ENCODE data around the gene GUCY1A2. TPM values are rescaled to one million over a fixed set of nuclear protein-coding genes. Genes with fewer than 3 reads are reported as not detected.

The GUCY1A2 gene
- total and polyA plus RNA-seq, 11 donors, result 0.93 to 14.1 (median 10.1) TPM

DNA sequence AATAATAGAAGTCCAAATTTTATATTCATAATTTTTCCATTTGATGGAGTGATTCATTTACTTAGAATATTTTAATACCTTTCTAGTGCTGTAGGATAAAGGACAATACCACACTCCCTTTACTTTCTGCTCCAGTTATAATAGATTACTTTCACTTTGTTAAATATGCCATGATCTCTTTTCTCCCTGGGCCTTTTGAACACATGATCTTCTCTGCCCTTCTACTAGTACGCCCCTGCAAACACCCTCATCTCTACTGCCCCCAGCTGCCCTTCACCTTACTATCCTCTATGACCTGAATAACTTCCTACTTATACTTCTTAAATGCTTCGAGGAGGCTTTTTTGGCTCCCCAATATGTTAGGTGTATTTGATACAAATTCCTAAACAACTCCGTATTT is 177.3 kb downstream of the GUCY1A2 start:
- Histone ChIP-seq H3K4me3 (no peak overlapping the region), H3K27ac (no peak overlapping the region), H3K9me3 (peaks cover 0 to 4% (median 0%) of the 10 kb centered on the region in 12 donors), H3K36me3 (no peaks in the 10 kb centered on the region), H3K27me3 (no peaks in the 10 kb centered on the region), H3K4me1 (no peaks in the 10 kb centered on the region)
- WGBS, 4 donors, result 61 to 89% (median 66%) methylated on average over 3 of the region's 3 CpGs
- DNase-seq, result no peak
- intact Hi-C loops (cut with DNase I), result no loop called here
- no peak for ATAC-seq
- TF ChIP-seq POLR2A (IDR thresholded peaks at IDR 0.05) (no peak), CTCF (IDR thresholded peaks at IDR 0.05) (no peak)

DNA sequence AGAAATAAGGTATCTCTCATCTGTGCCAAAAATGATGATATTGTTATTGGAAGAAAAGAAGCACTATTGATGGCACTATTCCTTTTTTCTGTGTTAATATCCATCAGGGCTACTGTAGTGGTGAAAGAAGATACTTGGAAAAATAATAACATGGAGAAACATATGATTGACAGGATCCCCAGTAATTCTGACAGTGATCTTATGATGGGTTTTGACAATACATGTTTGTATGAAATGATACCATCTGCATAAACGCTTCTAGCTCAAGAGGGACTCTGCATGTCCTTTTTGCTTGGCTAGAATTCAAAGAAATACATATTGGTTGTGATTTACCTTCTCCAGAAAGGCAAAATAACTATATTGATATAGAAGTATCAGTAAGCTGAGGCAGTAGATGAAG is 178.1 kb downstream of the GUCY1A2 start:
- Histone ChIP-seq H3K27me3 (no peaks in the 10 kb centered on the region), H3K4me1 (no peaks in the 10 kb centered on the region), H3K27ac (no peak overlapping the region), H3K4me3 (no peak overlapping the region), H3K9me3 (peaks cover 0 to 4% (median 0%) of the 10 kb centered on the region in 12 donors), H3K36me3 (no peaks in the 10 kb centered on the region)
- DNase-seq, result no peak
- intact Hi-C loops (cut with DNase I), result no loop called here
- TF ChIP-seq POLR2A (IDR thresholded peaks at IDR 0.05) (no peak), CTCF (IDR thresholded peaks at IDR 0.05) (no peak)
- WGBS, 4 donors, result 58 to 83% (median 76%) methylated on average over 1 of the region's 1 CpG
- no peak for ATAC-seq

DNA sequence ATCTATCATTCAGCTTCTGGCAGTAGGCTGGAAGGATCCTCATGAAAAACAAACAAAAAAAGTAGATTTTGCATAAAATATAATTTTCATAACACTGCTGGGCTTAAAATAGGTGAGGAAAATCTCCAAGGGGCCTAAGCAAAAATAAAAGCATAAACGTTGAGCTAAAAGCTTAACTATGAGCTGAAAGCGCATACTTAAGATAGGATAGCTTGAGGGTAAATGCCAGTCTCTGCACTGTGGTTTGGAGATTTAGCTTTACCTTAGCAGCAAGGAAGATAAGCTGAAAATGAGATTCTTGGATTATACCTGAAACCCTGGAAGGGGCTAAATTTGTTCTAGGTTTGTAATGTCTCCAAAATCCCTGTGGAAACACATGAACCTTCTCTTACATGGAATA is 183.7 kb downstream of the GUCY1A2 start:
- ATAC-seq (no peak), DNase-seq (no peak)
- H3K27me3 ChIP-seq, result no peaks in the 10 kb centered on the region
- H3K36me3 ChIP-seq, result no peaks in the 10 kb centered on the region
- WGBS, 4 donors, result 61 to 64% (median 63%) methylated on average over 2 of the region's 2 CpGs
- no peak for TF ChIP-seq POLR2A (IDR thresholded peaks at IDR 0.05)
- no peak for TF ChIP-seq CTCF (IDR thresholded peaks at IDR 0.05)
- H3K4me3 ChIP-seq, result no peak overlapping the region
- H3K27ac ChIP-seq, result no peak overlapping the region
- intact Hi-C loops (cut with DNase I), result no loop called here
- peaks cover 0 to 4% (median 0%) of the 10 kb centered on the region in 12 donors for H3K9me3 ChIP-seq
- H3K4me1 ChIP-seq, result no peaks in the 10 kb centered on the region

DNA sequence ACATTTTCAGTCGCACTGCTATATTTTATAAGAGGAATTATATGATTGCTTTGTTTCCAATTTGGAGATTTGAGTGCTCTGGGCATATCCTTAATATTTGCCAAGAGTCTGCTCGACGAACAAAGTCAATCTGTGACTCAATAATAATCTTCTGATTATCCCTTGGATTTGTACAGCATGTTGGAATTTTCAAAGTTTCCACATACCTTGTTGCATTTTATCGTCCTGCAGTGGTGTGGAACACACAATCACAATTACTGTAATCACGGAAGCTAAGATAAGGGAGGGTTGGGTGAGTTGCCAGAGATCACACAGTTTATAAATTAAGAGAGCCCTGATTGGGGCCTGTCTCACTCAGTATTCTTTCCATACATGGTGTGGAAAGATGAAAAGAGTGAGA is 189.3 kb downstream of the GUCY1A2 start:
- no peak for ATAC-seq
- 66 to 77% (median 67%) methylated on average over 5 of the region's 5 CpGs for WGBS, 4 donors

More for the DNA sequence above, 189.3 kb downstream of the GUCY1A2 start:
- Histone ChIP-seq H3K4me1 (no peaks in the 10 kb centered on the region), H3K36me3 (no peaks in the 10 kb centered on the region), H3K27ac (no peak overlapping the region), H3K9me3 (peaks cover 0 to 10% (median 0%) of the 10 kb centered on the region in 12 donors), H3K27me3 (no peaks in the 10 kb centered on the region), H3K4me3 (no peak overlapping the region)
- no peak for DNase-seq
- no peak for TF ChIP-seq CTCF (IDR thresholded peaks at IDR 0.05)
- no peak for TF ChIP-seq POLR2A (IDR thresholded peaks at IDR 0.05)
- intact Hi-C loops (cut with DNase I), result no loop called here
